Right atrium auricular region (tissue), 2 donors: ENCODE results near the gene SSRP1. TPM values are rescaled to one million over a fixed set of nuclear protein-coding genes. Genes with fewer than 3 reads are reported as not detected.

ENCODE experiments used
- DNase-seq: peaks from one replicate; pipeline ENCODE4 v3.0.0-alpha.2; 2019; ENCODE audit warnings: low spot score
- H3K27ac ChIP-seq, 2 donors: fragments of 200-600 bp; sonication (generic); 1 replicate in 1 of 2; 2 replicates in 1 of 2; pipeline ENCODE4 v1.5.1; 2016 to 2019
- H3K27me3 ChIP-seq, 2 donors: fragments of 200-600 bp; sonication (generic); one replicate each; pipeline versions ENCODE4 v1.5.1 to v1.6.0; 2017 to 2019
- H3K36me3 ChIP-seq: fragments of 200-600 bp; sonication (generic); one replicate; pipeline ENCODE4 v1.5.1; 2016
- H3K4me1 ChIP-seq, 2 donors: fragments of 200-600 bp; sonication (generic); one replicate each; pipeline versions ENCODE4 v1.5.1 to v1.6.0; 2017 to 2019
- H3K4me3 ChIP-seq, 2 donors: fragments of 200-600 bp; sonication (generic); 1 replicate in 1 of 2; 2 replicates in 1 of 2; pipeline ENCODE4 v1.5.1; 2017 to 2019; ENCODE audit warnings: mild to moderate bottlenecking in 1 of 2, moderate library complexity in 1 of 2
- H3K9me3 ChIP-seq, 2 donors: fragments of 200-600 bp; sonication (generic); one replicate each; pipeline ENCODE4 v1.5.1; 2019
- CTCF ChIP-seq, 2 donors: fragments of 200-600 bp; sonication (generic); IDR thresholded peaks; one replicate each; pipeline ENCODE4 v1.5.1; 2019; ENCODE audit warnings: antibody characterized with exemption in 2 of 2
- total RNA-seq, 2 donors: library from RNA; depleted of rRNA; stranded (reverse); fragments of >200 nt; gene quantifications; one replicate each; pipeline ENCODE4 v1.1.0, GENCODE V29; 2016

Gene SSRP1
- total RNA-seq, 2 donors from 2014 or later: 42.3 to 54.3 TPM

GRCh38 chr11:57358543-57358961 is 22.9 kb upstream of the SSRP1 start:
- H3K4me3 ChIP-seq: no peak overlapping the region
- no peak for TF ChIP-seq CTCF (IDR thresholded peaks at IDR 0.05)
- DNase-seq: no peak
- H3K9me3 ChIP-seq: no peaks in the 10 kb centered on the region
- peaks cover 0 to 11% of the 10 kb centered on the region in 2 donors for H3K4me1 ChIP-seq
- H3K36me3 ChIP-seq: no peaks in the 10 kb centered on the region
- H3K27me3 ChIP-seq: no peaks in the 10 kb centered on the region
- no peak overlapping the region for H3K27ac ChIP-seq

GRCh38 chr11:57357856-57358255 is 22.2 kb upstream of the SSRP1 start:
- Histone ChIP-seq H3K36me3 (no peaks in the 10 kb centered on the region), H3K4me1 (peaks cover 0 to 11% of the 10 kb centered on the region in 2 donors), H3K27ac (peak overlapping the region in 1 of 2 donors; percentile 4), H3K4me3 (no peak overlapping the region), H3K9me3 (no peaks in the 10 kb centered on the region), H3K27me3 (no peaks in the 10 kb centered on the region)
- TF ChIP-seq CTCF (IDR thresholded peaks at IDR 0.05): no peak
- DNase-seq: no peak

- Histone ChIP-seq H3K36me3 (no peaks in the 10 kb centered on the region), H3K4me1 (peaks cover 0 to 11% of the 10 kb centered on the region in 2 donors), H3K4me3 (no peak overlapping the region), H3K27ac (no peak overlapping the region), H3K27me3 (no peaks in the 10 kb centered on the region), H3K9me3 (no peaks in the 10 kb centered on the region)
- no peak for TF ChIP-seq CTCF (IDR thresholded peaks at IDR 0.05)
- no peak for DNase-seq
Observed at GRCh38 chr11:57357310-57357709, 21.6 kb upstream of the SSRP1 start.

GRCh38 chr11:57356268-57356667 is 20.6 kb upstream of the SSRP1 start:
- Histone ChIP-seq H3K27ac (no peak overlapping the region), H3K4me1 (peaks cover 0 to 11% of the 10 kb centered on the region in 2 donors), H3K9me3 (no peaks in the 10 kb centered on the region), H3K27me3 (no peaks in the 10 kb centered on the region), H3K4me3 (no peak overlapping the region), H3K36me3 (no peaks in the 10 kb centered on the region)
- DNase-seq: no peak
- TF ChIP-seq CTCF (IDR thresholded peaks at IDR 0.05): no peak

- Histone ChIP-seq H3K4me1 (peaks cover 0 to 16% of the 10 kb centered on the region in 2 donors), H3K4me3 (no peak overlapping the region)
- no peak for DNase-seq
Observed at GRCh38 chr11:57354699-57355098, 19.0 kb upstream of the SSRP1 start.

More at GRCh38 chr11:57354699-57355098, 19.0 kb upstream of the SSRP1 start:
- Histone ChIP-seq H3K27ac (no peak overlapping the region), H3K9me3 (no peaks in the 10 kb centered on the region), H3K27me3 (no peaks in the 10 kb centered on the region), H3K36me3 (no peaks in the 10 kb centered on the region)
- no peak for TF ChIP-seq CTCF (IDR thresholded peaks at IDR 0.05)
